Fibroblast of mammary gland (primary cell): ENCODE data around the gene BDKRB2.

ENCODE experiments used
- DNase-seq: peaks from one replicate; pipeline ENCODE4 v3.0.0-alpha.2; 2010; ENCODE audit warnings: low read depth
- H3K4me3 ChIP-seq: 2 replicates; pipeline ENCODE4 v1.5.1; 2011; ENCODE audit warnings: low read depth, mild to moderate bottlenecking, low read length, moderate library complexity; ENCODE audit not compliant: control insufficient read depth
- CTCF ChIP-seq: conservative IDR thresholded peaks from 2 replicates; pipeline ENCODE4 v1.5.1; 2011; ENCODE audit warnings: low read depth, low read length, inconsistent platforms; ENCODE audit not compliant: control insufficient read depth, insufficient read depth

BDKRB2 gene

GRCh38 chr14:96274543-96274942 lies 69.9 kb downstream of the BDKRB2 start:
- H3K4me3 ChIP-seq, result no peak overlapping the region
- peak; percentile 73 for DNase-seq
- no peak for TF ChIP-seq CTCF

- peak; percentile 79 for DNase-seq
- peak; percentile 96 for TF ChIP-seq CTCF
- H3K4me3 ChIP-seq, result no peak overlapping the region
These were observed 70.8 kb downstream of the BDKRB2 start for GRCh38 chr14:96275177-96276112.

GRCh38 chr14:96277890-96278289 lies 73.3 kb downstream of the BDKRB2 start:
- H3K4me3 ChIP-seq, result no peak overlapping the region
- no peak for TF ChIP-seq CTCF
- DNase-seq, result no peak

GRCh38 chr14:96279564-96279963 lies 74.9 kb downstream of the BDKRB2 start:
- no peak for DNase-seq
- no peak for TF ChIP-seq CTCF
- no peak overlapping the region for H3K4me3 ChIP-seq

GRCh38 chr14:96280104-96280503 lies 75.5 kb downstream of the BDKRB2 start:
- no peak overlapping the region for H3K4me3 ChIP-seq
- no peak for TF ChIP-seq CTCF
- DNase-seq, result no peak

- H3K4me3 ChIP-seq, result no peak overlapping the region
- DNase-seq, result no peak
- TF ChIP-seq CTCF, result no peak
These were observed 76.8 kb downstream of the BDKRB2 start for GRCh38 chr14:96281486-96281885.

- DNase-seq, result no peak
- no peak for TF ChIP-seq CTCF
- H3K4me3 ChIP-seq, result no peak overlapping the region
These were observed 79.4 kb downstream of the BDKRB2 start for GRCh38 chr14:96284008-96284407.
